IPS-18a (cell line): ENCODE results near the gene STARD9.
"Not testable (repeated sequence)": the region's sequence is repeated elsewhere in the genome, so short reads cannot be mapped to it uniquely, and the experiment has no call there.

Experiments
- H3K27ac ChIP-seq: one replicate; pipeline ENCODE4 v1.5.1; 2013; ENCODE audit warnings: low read length
- H3K27me3 ChIP-seq: one replicate; pipeline ENCODE4 v1.6.1; 2013; ENCODE audit warnings: mild to moderate bottlenecking, low read length; ENCODE audit not compliant: control insufficient read depth, insufficient read depth
- H3K36me3 ChIP-seq: one replicate; pipeline ENCODE4 v1.6.1; 2013; ENCODE audit warnings: low read depth, low read length; ENCODE audit not compliant: control insufficient read depth
- H3K4me1 ChIP-seq: one replicate; pipeline ENCODE4 v1.6.1; 2013; ENCODE audit warnings: low read depth, low read length; ENCODE audit not compliant: control insufficient read depth
- H3K4me3 ChIP-seq: one replicate; pipeline ENCODE4 v1.5.1; 2013; ENCODE audit warnings: low read length
- H3K9ac ChIP-seq: one replicate; pipeline ENCODE4 v1.6.1; 2013; ENCODE audit warnings: mild to moderate bottlenecking, low read length, moderate library complexity
- H3K9me3 ChIP-seq: one replicate; pipeline ENCODE4 v1.6.1; 2013; ENCODE audit warnings: low read depth, low read length; ENCODE audit not compliant: control insufficient read depth

STARD9 gene

GRCh38 chr15:42592716-42593115, 17.3 kb downstream of the STARD9 start:
- no peaks in the 10 kb centered on the region for H3K9me3 ChIP-seq
- H3K27me3 ChIP-seq: no peaks in the 10 kb centered on the region
- no peak overlapping the region for H3K27ac ChIP-seq
- H3K4me1 ChIP-seq: no peaks in the 10 kb centered on the region
- H3K9ac ChIP-seq: no peak overlapping the region
- no peaks in the 10 kb centered on the region for H3K36me3 ChIP-seq
- H3K4me3 ChIP-seq: no peak overlapping the region

GRCh38 chr15:42593143-42593542, 17.7 kb downstream of the STARD9 start:
- H3K27me3 ChIP-seq: no peaks in the 10 kb centered on the region
- H3K36me3 ChIP-seq: no peaks in the 10 kb centered on the region
- no peak overlapping the region for H3K9ac ChIP-seq
- no peak overlapping the region for H3K27ac ChIP-seq
- no peaks in the 10 kb centered on the region for H3K4me1 ChIP-seq
- no peaks in the 10 kb centered on the region for H3K9me3 ChIP-seq
- H3K4me3 ChIP-seq: no peak overlapping the region

GRCh38 chr15:42594095-42594494, 18.7 kb downstream of the STARD9 start:
- no peak overlapping the region for H3K27ac ChIP-seq
- no peaks in the 10 kb centered on the region for H3K9me3 ChIP-seq
- no peaks in the 10 kb centered on the region for H3K4me1 ChIP-seq
- no peaks in the 10 kb centered on the region for H3K36me3 ChIP-seq
- no peaks in the 10 kb centered on the region for H3K27me3 ChIP-seq
- no peak overlapping the region for H3K4me3 ChIP-seq
- H3K9ac ChIP-seq: no peak overlapping the region

GRCh38 chr15:42595626-42596240, 20.3 kb downstream of the STARD9 start:
- H3K9ac ChIP-seq: no peak overlapping the region
- no peaks in the 10 kb centered on the region for H3K9me3 ChIP-seq
- no peaks in the 10 kb centered on the region for H3K4me1 ChIP-seq
- H3K36me3 ChIP-seq: no peaks in the 10 kb centered on the region
- no peak overlapping the region for H3K27ac ChIP-seq
- H3K27me3 ChIP-seq: no peaks in the 10 kb centered on the region
- no peak overlapping the region for H3K4me3 ChIP-seq

GRCh38 chr15:42601316-42601715, 25.9 kb downstream of the STARD9 start:
- not testable (repeated sequence) for H3K4me1 ChIP-seq, H3K36me3 ChIP-seq, H3K27me3 ChIP-seq, H3K4me3 ChIP-seq, H3K27ac ChIP-seq, H3K9ac ChIP-seq, H3K9me3 ChIP-seq

- Histone ChIP-seq H3K27ac (no peak overlapping the region), H3K36me3 (no peaks in the 10 kb centered on the region), H3K27me3 (no peaks in the 10 kb centered on the region), H3K4me1 (no peaks in the 10 kb centered on the region), H3K9me3 (no peaks in the 10 kb centered on the region), H3K9ac (no peak overlapping the region), H3K4me3 (no peak overlapping the region)
Measured at GRCh38 chr15:42602501-42602900, 27.1 kb downstream of the STARD9 start.

GRCh38 chr15:42603978-42604377, 28.6 kb downstream of the STARD9 start:
- H3K9me3 ChIP-seq: no peaks in the 10 kb centered on the region
- H3K9ac ChIP-seq: no peak overlapping the region
- H3K4me3 ChIP-seq: no peak overlapping the region
- no peaks in the 10 kb centered on the region for H3K36me3 ChIP-seq
- H3K4me1 ChIP-seq: no peaks in the 10 kb centered on the region
- no peaks in the 10 kb centered on the region for H3K27me3 ChIP-seq
- H3K27ac ChIP-seq: no peak overlapping the region

GRCh38 chr15:42604894-42605744, 29.7 kb downstream of the STARD9 start:
- no peak overlapping the region for H3K4me3 ChIP-seq
- H3K27me3 ChIP-seq: no peaks in the 10 kb centered on the region
- H3K9me3 ChIP-seq: no peaks in the 10 kb centered on the region
- H3K27ac ChIP-seq: no peak overlapping the region
- no peak overlapping the region for H3K9ac ChIP-seq
- no peaks in the 10 kb centered on the region for H3K4me1 ChIP-seq
- no peaks in the 10 kb centered on the region for H3K36me3 ChIP-seq

GRCh38 chr15:42605796-42606195, 30.4 kb downstream of the STARD9 start:
- no peaks in the 10 kb centered on the region for H3K27me3 ChIP-seq
- no peak overlapping the region for H3K9ac ChIP-seq
- H3K4me3 ChIP-seq: no peak overlapping the region
- no peaks in the 10 kb centered on the region for H3K4me1 ChIP-seq
- H3K36me3 ChIP-seq: no peaks in the 10 kb centered on the region
- H3K27ac ChIP-seq: no peak overlapping the region
- no peaks in the 10 kb centered on the region for H3K9me3 ChIP-seq

- no peak overlapping the region for H3K27ac ChIP-seq
- no peaks in the 10 kb centered on the region for H3K4me1 ChIP-seq
- H3K4me3 ChIP-seq: no peak overlapping the region
- no peaks in the 10 kb centered on the region for H3K9me3 ChIP-seq
- no peaks in the 10 kb centered on the region for H3K36me3 ChIP-seq
- H3K27me3 ChIP-seq: no peaks in the 10 kb centered on the region
- no peak overlapping the region for H3K9ac ChIP-seq
Measured at GRCh38 chr15:42608110-42608531, 32.7 kb downstream of the STARD9 start.

- Histone ChIP-seq H3K9ac (no peak overlapping the region), H3K4me3 (no peak overlapping the region), H3K27ac (no peak overlapping the region), H3K4me1 (no peaks in the 10 kb centered on the region), H3K9me3 (no peaks in the 10 kb centered on the region), H3K27me3 (no peaks in the 10 kb centered on the region), H3K36me3 (no peaks in the 10 kb centered on the region)
Measured at GRCh38 chr15:42608752-42609488, 33.5 kb downstream of the STARD9 start.
